ENCODE results near the gene CLIC1. TPM values are rescaled to one million over a fixed set of nuclear protein-coding genes. Genes with fewer than 3 reads are reported as not detected.

The CLIC1 gene
- total and polyA plus RNA-seq, 2 experiments from 2014 or later = 576 to 784 TPM

- no peak overlapping the region for H3K4me3 ChIP-seq
- H3K9me2 ChIP-seq (ENCODE audit: insufficient read depth) = no peaks in the 10 kb centered on the region
- no peak overlapping the region for H3K4me2 ChIP-seq (ENCODE audit: unreplicated experiment)
- 83% methylated on average over 3 of the region's 3 CpGs for WGBS, 2 experiments (ENCODE audit: low coverage in 1 of 2, low lambda C conversion rate in 2 of 2, missing lambda C conversion rate in 2 of 2)
- no peaks in the 10 kb centered on the region for H3K9me3 ChIP-seq (ENCODE audit: low read depth)
- H3K27ac ChIP-seq = no peak overlapping the region
- no peak for DNase-seq
- peaks cover 13% of the 10 kb centered on the region; the same call in 1 of the 2 replicates for H3F3A ChIP-seq (ENCODE audit: insufficient read depth)
- H3K4me1 ChIP-seq (ENCODE audit: insufficient read depth) = peaks cover 17% of the 10 kb centered on the region
- H3K9ac ChIP-seq = no peak overlapping the region
- no peaks in the 10 kb centered on the region for H3K79me2 ChIP-seq (ENCODE audit: insufficient read depth)
- in situ Hi-C loops (cut with MboI) = no loop called here
- H2AFZ ChIP-seq = no peak overlapping the region
- no peaks in the 10 kb centered on the region for H4K20me1 ChIP-seq (ENCODE audit: insufficient read depth)
- H3K36me3 ChIP-seq (ENCODE audit: low read depth) = no peaks in the 10 kb centered on the region
- no peaks in the 10 kb centered on the region for H3K27me3 ChIP-seq (replicated peaks; ENCODE audit: insufficient read depth)
- TF ChIP-seq EZH2 (IDR thresholded peaks at IDR 0.05; ENCODE audit: insufficient read depth, poor library complexity, severe bottlenecking) (no peak), EZH2phosphoT487 (IDR thresholded peaks at IDR 0.05; ENCODE audit: insufficient read depth, low read depth) (no peak)
Measured at GRCh38 chr6:31742894-31743293, 6.6 kb upstream of the CLIC1 start.

DNA sequence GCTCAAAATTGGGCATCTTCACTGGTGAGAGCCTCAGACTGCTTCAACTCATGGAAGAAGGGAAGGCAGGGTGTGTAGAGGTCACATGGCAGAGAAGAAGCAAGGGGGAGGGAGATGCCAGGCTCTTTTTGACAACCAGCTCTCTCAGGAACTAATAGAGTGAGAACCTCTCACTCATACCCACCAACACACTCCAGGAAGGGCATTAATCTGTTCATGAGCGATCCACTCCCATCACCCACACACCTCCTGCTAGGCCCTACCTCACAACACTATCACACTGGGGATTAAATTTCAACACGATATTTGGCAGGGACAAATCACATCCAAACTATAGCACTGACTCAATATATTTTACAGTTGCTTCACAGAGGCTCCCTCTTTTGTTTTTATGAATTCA, 5.5 kb upstream of the CLIC1 start:
- Histone ChIP-seq H3K79me2 (ENCODE audit: insufficient read depth) (peaks cover 8% of the 10 kb centered on the region), H3K4me3 (no peak overlapping the region), H3K27ac (no peak overlapping the region), H3K9me2 (ENCODE audit: insufficient read depth) (no peaks in the 10 kb centered on the region), H3K36me3 (ENCODE audit: low read depth) (no peaks in the 10 kb centered on the region), H4K20me1 (ENCODE audit: insufficient read depth) (no peaks in the 10 kb centered on the region), H3F3A (ENCODE audit: insufficient read depth) (peaks cover 19% of the 10 kb centered on the region), H3K9ac (no peak overlapping the region), H2AFZ (no peak overlapping the region), H3K4me2 (ENCODE audit: unreplicated experiment) (no peak overlapping the region), H3K27me3 (replicated peaks; ENCODE audit: insufficient read depth) (no peaks in the 10 kb centered on the region), H3K4me1 (ENCODE audit: insufficient read depth) (peaks cover 28% of the 10 kb centered on the region), H3K9me3 (ENCODE audit: low read depth) (no peaks in the 10 kb centered on the region)
- in situ Hi-C loops (cut with MboI) = no loop called here
- TF ChIP-seq EZH2 (IDR thresholded peaks at IDR 0.05; ENCODE audit: insufficient read depth, poor library complexity, severe bottlenecking) = no peak
- no peak for TF ChIP-seq EZH2phosphoT487 (IDR thresholded peaks at IDR 0.05; ENCODE audit: insufficient read depth, low read depth)
- no peak for DNase-seq
- 95 to 99% methylated on average over 2 of the region's 2 CpGs for WGBS, 2 experiments (ENCODE audit: low coverage in 1 of 2, low lambda C conversion rate in 2 of 2, missing lambda C conversion rate in 2 of 2)

DNA sequence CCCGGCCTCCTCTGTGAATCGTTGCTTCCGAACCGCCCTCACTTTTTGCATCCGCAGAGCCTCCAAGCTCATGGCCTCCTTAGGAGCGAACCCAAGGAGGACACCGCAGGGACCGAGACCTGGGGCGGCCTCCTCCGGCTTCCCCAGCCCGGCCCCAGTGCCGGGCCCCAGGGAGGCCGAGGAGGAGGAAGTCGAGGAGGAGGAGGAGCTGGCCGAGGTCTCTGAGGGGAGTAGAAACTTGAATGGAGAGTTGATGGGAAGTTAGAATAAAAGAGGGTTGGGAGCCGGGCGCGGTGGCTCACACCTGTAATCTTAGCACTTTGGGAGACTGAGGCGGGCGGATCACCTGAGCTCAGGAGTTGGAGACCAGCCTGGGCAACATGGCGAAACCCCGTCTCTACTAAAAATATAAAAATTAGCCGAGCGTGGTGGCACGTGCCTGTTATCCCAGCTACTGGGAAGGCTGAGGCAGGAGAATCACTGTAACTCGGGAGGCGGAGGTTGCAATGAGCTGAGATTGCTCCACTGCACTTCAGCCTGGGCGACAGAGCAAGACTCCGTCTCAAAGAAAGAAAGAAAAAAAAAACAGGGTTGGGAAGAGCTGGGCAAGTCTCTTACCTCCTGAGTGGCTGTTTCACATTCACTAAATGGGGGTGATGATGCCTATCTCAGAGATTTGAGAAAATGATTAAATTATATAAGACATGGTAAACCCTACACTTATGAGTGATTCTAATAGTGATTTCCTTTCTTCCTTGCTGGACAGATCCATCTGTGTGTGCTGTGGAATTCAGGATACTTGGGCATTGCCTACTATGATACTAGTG, 4.3 kb upstream of the CLIC1 start:
- Histone ChIP-seq H3K4me1 (ENCODE audit: insufficient read depth) (peaks cover 31% of the 10 kb centered on the region), H3K4me3 (peak overlapping the region; percentile 84), H2AFZ (peak overlapping the region; percentile 90), H3K4me2 (ENCODE audit: unreplicated experiment) (peak overlapping the region; percentile 98), H3K79me2 (ENCODE audit: insufficient read depth) (peaks cover 20% of the 10 kb centered on the region), H3K9me2 (ENCODE audit: insufficient read depth) (no peaks in the 10 kb centered on the region), H3K27ac (peak overlapping the region; percentile 3; the same call in 1 of the 2 replicates), H3F3A (ENCODE audit: insufficient read depth) (peaks cover 28% of the 10 kb centered on the region), H3K9ac (peak overlapping the region; percentile 83), H4K20me1 (ENCODE audit: insufficient read depth) (no peaks in the 10 kb centered on the region), H3K27me3 (replicated peaks; ENCODE audit: insufficient read depth) (no peaks in the 10 kb centered on the region), H3K9me3 (ENCODE audit: low read depth) (no peaks in the 10 kb centered on the region), H3K36me3 (ENCODE audit: low read depth) (no peaks in the 10 kb centered on the region)
- peak; percentile 66 for DNase-seq
- in situ Hi-C loops (cut with MboI) = no loop called here
- 24 to 25% methylated on average over 29 of the region's 29 CpGs for WGBS, 2 experiments (ENCODE audit: low coverage in 1 of 2, low lambda C conversion rate in 2 of 2, missing lambda C conversion rate in 2 of 2)
- no peak for TF ChIP-seq EZH2 (IDR thresholded peaks at IDR 0.05; ENCODE audit: insufficient read depth, poor library complexity, severe bottlenecking)
- TF ChIP-seq EZH2phosphoT487 (IDR thresholded peaks at IDR 0.05; ENCODE audit: insufficient read depth, low read depth) = no peak

GRCh38 chr6:31739639-31740396, 3.5 kb upstream of the CLIC1 start, which contains the start of gene MSH5:
Gene MSH5, plus strand, starts transcription at chr6:31740005. Its CDS starts 462 bp downstream, at chr6:31740467.
- in situ Hi-C loops (cut with MboI) = no loop called here
- TF ChIP-seq EZH2 (IDR thresholded peaks at IDR 0.05; ENCODE audit: insufficient read depth, poor library complexity, severe bottlenecking) = no peak
- no peak for TF ChIP-seq EZH2phosphoT487 (IDR thresholded peaks at IDR 0.05; ENCODE audit: insufficient read depth, low read depth)
- no peaks in the 10 kb centered on the region for H3K9me2 ChIP-seq (ENCODE audit: insufficient read depth)

More at GRCh38 chr6:31739639-31740396, 3.5 kb upstream of the CLIC1 start, which contains the start of gene MSH5:
- peak; percentile 100 for DNase-seq
- H4K20me1 ChIP-seq (ENCODE audit: insufficient read depth) = no peaks in the 10 kb centered on the region
- peak within 1 kb of the TSS; percentile 90 for H2AFZ ChIP-seq
- H3K4me1 ChIP-seq (ENCODE audit: insufficient read depth) = peaks cover 31% of the 10 kb centered on the region
- H3F3A ChIP-seq (ENCODE audit: insufficient read depth) = peaks cover 35% of the 10 kb centered on the region
- H3K27ac ChIP-seq = peak within 1 kb of the TSS; percentile 59
- H3K4me2 ChIP-seq (ENCODE audit: unreplicated experiment) = peak within 1 kb of the TSS; percentile 98
- no peaks in the 10 kb centered on the region for H3K27me3 ChIP-seq (replicated peaks; ENCODE audit: insufficient read depth)
- 1% methylated on average over 57 to 58 of the region's 58 CpGs for WGBS, 2 experiments (ENCODE audit: low coverage in 1 of 2, low lambda C conversion rate in 2 of 2, missing lambda C conversion rate in 2 of 2)
- no peaks in the 10 kb centered on the region for H3K36me3 ChIP-seq (ENCODE audit: low read depth)
- peaks cover 28% of the 10 kb centered on the region for H3K79me2 ChIP-seq (ENCODE audit: insufficient read depth)
- H3K9me3 ChIP-seq (ENCODE audit: low read depth) = no peaks in the 10 kb centered on the region
- peak within 1 kb of the TSS; percentile 83 for H3K9ac ChIP-seq
- peak within 1 kb of the TSS; percentile 84 for H3K4me3 ChIP-seq
